ENCODE results near the gene PDGFRB.

PDGFRB gene

DNA sequence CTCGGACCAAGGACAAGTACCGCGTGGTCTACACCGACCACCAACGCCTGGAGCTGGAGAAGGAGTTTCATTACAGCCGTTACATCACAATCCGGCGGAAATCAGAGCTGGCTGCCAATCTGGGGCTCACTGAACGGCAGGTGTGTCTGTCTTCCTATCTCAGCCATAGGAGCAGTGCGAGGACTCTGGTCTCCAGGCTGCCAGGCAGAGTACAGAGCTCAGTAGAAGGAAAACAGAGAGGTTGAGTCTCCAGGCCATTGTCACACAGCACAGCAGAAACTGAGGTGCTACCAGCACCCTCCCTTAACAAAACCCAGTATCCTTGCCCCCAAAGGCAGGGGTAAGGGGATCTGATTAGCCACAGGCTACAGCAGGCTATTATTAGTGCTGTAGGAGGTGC, 27.1 kb upstream of the PDGFRB start:
- in situ Hi-C loops (cut with HindIII; ENCODE audit: low sequenced_read_pairs), result no loop called here

DNA sequence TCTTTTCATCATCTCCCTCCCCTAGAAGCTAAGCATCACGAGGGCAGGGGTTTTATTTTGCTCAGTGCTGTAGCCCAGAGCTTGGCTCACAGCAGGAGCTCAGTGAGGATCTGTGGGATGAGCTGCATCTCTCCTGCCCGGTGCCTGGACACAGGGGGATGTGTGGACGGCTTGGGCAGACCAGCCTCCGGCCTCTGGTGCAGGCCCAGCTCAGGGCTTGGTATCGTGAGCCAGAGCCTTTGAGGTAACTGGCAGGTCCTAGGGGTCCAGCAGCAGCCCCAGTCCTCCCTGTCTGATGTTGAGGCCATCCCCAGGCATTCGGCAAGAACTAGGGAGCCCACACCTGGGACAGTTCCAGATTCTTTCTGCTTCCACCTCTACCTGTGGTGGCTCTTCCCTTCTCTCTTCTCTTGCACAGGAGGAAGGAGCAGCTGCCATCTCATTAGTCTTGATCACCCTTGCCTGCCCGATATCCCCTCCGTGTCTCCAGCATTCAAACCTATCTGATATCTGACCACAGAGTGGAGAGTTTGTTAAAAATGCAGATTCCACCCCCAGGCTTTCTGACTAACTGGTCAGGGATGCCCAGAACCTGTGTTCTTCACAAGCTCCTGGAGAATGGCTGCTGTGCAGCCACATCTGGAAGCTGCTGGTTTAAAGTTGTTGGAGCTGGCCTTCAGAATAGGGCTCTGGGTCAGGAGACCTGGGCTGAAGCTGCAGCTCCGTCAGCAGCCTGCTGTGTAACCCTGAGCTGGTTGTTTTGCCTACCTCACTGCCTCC, 26.3 kb upstream of the PDGFRB start:
- in situ Hi-C loops (cut with HindIII; ENCODE audit: low sequenced_read_pairs), result no loop called here

DNA sequence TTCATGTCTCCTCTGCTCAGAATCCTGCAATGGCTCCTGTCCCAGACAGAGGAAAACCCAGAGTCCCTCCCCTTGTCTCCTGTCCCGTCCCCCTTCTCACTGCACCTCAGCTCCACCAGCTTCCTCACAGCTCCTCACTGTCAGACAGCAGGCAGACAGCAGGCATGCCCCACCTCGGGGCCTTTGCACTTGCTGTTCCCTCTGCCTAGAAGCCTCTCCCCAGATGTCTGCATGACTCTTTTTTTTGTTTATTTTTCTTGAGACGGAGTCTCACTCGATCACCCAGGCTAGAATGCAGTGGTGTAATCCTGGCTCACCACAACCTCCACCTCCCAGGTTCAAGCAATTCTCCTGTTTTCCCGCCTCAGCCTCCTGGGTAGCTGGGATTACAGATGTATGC, 25.4 kb upstream of the PDGFRB start:
- in situ Hi-C loops (cut with HindIII; ENCODE audit: low sequenced_read_pairs), result no loop called here

DNA sequence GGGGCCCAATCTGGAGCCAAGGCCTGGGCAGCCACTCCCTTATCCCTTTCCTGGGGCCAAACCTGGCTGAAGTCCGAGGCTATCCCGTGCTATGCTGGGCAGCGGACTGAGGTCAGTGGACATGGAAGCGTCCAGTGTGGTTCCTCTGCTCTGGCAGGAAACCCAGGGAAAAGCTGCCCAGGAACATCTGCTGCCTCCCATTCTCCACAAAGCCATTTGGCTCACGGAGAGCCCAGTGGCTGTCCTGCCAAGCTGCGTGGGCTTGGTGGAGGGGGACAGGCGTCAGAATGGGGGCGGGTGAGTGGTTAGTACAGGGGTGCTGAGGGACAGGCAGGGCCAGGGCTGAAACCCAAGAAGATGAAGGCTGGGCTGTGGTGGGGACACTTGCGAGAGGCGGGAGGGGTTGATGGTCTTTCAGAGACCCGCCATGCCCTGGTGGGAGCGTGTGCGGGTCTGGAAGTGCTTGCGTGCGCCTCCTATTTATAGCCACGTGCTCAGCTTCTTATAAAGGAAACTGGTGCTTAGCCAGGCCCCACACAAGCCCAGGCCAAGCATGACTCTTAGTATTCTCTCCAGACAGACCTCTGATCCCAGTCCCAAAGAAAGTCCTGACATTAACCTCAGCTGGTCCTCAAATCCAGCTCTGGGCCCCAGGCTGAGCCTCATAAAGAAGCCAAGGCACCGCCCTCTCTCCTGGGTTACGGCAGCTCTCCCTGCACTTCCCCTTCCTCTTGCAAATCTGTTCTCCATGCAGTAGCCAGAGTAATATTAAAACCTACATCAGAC, 24.8 kb upstream of the PDGFRB start:
- in situ Hi-C loops (cut with HindIII; ENCODE audit: low sequenced_read_pairs), result no loop called here

DNA sequence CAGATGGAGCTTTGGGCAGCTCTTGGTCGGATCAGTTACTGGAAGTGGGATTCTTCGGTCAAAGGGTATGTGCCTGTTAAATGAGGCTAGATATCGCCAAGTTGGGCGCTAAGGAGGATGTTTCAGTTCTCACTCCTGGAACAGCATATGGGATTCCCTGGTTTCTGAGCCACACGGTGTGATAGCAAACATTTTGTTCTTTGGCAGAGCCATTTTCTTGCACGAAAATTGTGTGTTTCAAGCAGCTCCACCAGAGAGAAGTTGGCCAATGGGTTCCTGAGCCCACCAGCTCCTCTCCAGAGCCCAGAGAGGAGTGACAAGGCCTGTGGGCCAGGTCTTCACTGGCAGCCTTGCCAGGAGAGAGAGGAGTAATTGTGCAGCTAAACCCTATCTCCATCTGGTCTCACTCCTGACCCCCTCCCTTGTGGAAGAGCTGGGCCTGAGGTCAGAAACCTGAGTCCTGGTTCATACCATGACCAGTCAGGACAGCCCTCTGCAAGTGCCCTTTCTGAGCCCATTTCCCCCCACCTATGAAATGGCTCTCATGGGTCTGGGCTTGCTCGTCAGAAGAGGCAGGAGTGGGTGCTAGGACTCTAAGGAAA, 23.5 kb upstream of the PDGFRB start:
- in situ Hi-C loops (cut with HindIII; ENCODE audit: low sequenced_read_pairs), result no loop called here

DNA sequence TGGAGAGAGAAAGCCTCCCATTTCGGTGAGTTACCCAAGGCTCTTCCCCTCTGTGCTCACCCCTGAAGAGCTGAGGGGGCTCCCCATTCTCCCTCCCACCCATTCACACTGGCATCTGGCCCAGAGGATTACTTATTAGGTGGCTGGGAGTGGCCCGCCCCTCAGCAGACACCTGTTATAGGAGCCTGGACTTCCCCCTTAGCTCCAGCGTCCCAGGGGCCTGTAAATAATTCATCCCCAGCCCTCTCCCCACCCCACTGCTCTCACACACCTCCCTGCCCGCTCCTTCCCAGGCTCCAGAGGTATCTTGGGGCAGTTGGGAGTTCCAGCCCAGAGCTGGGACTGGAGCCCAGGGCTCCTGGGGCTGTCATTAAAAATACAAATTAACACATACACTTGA, 22.6 kb upstream of the PDGFRB start:
- in situ Hi-C loops (cut with HindIII; ENCODE audit: low sequenced_read_pairs), result no loop called here

DNA sequence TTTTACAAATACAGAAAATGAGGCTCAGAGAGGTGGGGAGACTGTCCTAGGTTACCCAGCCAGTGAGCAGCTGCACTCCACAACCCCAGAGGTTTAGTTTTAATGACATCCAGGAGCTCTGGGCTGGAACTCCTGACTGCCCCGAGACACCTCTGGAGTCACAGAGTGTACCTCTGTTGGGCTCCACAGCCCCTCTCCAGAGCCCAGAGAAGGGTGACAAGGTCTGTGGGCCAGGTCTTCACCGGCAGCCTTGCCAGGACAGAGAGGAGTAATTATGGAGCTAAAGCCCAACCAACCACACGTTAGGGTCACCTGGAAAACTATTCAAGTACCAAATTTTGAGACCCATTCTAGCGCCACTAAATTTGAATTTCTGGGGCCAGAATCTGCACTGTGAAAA, 22.1 kb upstream of the PDGFRB start:
- in situ Hi-C loops (cut with HindIII; ENCODE audit: low sequenced_read_pairs), result no loop called here

DNA sequence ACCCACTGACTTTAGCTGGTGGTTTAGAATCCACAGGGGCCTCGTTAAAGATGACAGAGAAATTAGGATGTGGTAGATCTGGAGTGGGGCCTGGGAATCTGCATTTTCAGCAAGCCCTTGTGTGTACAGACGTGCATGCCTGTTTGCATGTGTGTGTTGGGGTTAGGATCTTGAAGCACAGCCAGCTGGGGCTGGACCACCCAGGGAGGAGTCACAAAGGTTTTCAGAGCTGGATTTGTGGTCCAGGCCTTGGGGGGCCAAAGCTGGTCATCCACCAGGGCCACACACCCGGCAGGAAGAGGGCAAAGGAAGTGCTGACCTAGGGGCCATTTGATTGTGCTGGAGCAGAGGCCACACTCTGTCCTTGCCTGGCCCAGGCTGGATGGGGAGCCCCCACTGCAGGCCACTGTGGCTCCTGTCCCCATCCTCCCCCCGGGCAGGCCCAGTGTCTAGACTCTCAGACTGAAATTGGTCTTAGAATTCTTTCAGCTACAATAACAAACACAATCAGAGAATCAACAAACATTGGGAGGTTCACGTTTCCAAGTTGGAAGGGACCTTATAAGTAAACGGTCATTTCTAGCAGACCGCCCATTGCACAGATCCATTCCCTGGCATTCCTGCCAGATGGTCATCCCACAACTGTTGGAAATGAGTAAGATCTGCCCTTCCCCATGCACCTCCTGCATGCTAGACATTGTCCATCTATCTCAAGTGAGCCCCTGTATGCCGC, 21.3 kb upstream of the PDGFRB start:
- in situ Hi-C loops (cut with HindIII; ENCODE audit: low sequenced_read_pairs), result no loop called here

DNA sequence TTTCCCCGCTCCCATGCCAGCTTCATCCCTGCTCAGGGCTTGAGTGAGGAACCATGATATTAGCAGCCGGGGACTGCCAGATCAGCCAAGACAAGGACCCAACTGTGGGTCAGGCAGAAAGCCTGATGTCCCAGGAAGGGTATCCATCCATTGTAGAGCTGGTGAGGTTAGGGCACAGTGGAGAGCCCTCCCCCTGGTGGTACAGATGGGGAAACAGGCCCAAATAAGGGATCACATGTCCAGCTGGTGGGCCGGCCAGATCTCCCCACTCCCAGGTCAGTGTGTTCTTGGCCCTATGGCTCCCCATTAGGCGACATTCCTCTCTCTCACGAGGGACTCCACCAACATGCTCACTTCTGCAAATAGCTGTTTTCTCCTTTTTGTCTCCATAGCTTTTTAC, 19.9 kb upstream of the PDGFRB start:
- in situ Hi-C loops (cut with HindIII; ENCODE audit: low sequenced_read_pairs), result no loop called here

DNA sequence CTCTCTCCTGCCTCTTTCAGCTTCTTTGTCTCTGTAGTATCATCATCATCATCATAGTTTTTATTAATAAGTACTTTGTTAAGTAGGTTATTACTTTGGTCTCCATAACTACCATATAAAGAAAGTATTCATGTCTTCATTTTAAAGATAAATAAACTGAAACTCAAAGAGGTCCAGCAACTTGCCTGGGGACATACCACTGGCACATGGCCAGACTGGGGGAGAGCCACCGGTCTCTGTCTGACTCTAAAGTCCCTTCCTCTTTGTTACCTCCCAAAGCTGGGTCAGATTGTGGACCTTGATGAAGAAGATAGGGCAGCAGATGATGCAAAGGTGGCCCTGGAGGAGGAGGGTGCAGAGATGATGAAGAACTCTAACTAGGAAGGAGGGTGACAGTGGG, 19.4 kb upstream of the PDGFRB start:
- in situ Hi-C loops (cut with HindIII; ENCODE audit: low sequenced_read_pairs), result no loop called here

DNA sequence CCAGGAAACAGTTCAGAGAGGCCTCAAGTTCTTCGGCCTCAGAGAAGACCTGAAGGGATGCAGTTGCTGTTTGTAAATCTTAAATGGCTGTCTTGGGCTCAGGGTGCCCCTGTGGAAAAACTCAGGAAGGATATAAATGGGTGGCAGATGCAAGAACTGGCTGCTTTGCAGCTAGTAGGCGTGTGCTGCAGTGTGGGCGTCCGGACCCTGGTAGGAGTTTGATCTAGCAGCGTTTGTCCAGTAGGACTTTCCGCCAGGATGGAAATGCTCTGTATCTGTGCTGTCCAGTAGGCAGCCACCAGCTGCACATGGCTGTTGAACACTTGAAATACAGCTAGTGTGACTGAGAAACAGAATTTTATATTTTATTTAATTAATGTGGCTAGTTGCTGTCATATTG, 18.6 kb upstream of the PDGFRB start:
- in situ Hi-C loops (cut with HindIII; ENCODE audit: low sequenced_read_pairs), result no loop called here

DNA sequence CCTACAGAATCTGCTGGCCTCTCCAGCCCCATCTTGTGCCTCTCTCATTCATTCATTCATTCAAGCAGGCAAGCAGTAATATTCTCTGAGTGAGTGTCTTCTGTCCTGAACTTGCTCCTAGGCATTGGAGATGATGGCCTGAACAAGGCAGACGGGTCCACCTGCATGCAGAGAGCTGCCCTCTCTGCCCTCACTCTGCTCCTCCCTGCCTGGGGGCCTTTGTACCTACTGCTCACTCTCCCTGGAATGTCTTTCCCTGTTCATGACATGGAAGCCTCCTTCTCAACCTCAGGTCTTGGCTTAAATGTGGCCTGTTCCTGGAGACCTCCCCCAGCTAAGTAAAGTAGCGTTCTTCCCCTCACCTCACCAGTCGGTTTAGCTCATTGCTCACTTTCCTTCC, 17.5 kb upstream of the PDGFRB start:
- in situ Hi-C loops (cut with HindIII; ENCODE audit: low sequenced_read_pairs), result no loop called here

DNA sequence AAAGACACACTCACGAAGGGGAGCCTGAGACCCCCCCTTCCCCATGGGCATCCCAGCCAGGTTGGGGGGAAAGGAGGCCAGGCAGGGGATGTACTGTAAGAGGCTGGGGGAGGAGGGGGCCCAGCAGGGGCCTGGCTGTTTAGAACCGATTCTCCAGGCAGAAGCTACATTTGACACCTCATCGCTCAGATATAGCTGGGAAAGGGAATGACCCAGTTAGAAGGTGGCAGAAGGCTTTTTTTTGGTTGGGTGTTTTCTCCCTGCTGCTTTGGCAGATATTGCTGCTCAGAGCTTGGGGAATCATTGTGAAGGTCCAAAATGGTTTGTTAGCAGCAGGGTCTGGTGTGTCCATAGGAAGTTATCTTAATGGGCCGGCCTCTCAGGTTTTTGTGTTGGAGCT, 16.9 kb upstream of the PDGFRB start:
- in situ Hi-C loops (cut with HindIII; ENCODE audit: low sequenced_read_pairs), result no loop called here

DNA sequence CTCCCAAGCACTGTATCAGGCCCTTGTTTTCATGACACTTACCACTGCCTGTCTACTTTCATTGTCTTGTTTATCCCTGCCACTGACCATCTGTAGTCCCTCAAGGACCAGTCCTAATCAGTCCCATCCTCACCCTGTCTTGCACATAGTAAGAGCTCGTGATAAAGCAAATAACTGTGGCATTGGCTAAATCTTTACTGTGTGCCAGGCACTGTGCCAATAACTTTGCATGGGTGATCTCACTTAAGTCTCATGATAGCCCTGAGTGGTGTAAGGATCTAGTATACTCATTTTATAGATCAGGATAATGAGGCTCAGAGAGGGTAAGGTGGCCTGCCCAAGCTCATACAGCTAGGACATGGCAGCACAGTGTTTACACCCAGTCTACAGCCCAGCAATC, 16.5 kb upstream of the PDGFRB start:
- in situ Hi-C loops (cut with HindIII; ENCODE audit: low sequenced_read_pairs), result no loop called here

DNA sequence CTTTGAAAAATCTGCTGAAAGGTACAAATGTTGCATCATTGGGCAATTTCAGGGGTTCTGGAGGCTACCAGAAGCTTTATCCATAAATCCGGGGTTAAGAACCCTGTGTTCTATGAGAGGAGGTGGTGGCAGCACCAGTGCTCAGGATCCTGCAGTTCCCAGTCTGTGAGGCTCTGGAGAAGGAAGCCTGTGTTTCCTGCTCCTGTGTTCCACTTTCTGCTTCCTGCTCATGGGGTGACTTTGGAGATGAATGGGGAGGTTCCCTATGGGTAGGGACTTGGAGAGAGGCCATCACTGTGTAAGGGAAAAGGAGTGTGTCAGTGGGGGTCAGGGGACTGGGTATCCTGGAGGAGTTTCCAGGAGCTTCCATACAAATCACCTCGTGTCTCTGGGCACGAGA, 13.2 kb upstream of the PDGFRB start:
- in situ Hi-C loops (cut with HindIII; ENCODE audit: low sequenced_read_pairs), result no loop called here

DNA sequence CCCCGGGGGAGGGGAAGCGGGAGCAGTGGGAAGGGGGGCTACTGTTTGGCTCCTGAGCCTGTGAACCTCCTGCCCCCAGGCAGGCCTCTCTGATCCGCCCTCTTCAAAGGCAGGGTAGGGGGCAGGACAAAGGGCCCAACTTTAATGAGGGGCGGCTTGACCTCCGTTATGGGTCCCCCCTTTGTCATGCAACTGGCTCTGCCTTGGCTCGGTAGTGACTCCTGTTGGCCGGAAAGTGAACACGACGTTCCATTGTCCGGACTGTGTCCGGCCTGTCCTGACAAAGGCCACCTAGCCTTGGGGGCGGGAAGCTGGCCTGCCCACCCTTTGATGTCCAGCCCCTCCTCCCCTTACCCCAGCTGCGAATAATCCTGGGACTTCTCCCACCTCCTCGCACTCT, 12.3 kb upstream of the PDGFRB start:
- in situ Hi-C loops (cut with HindIII; ENCODE audit: low sequenced_read_pairs), result no loop called here

DNA sequence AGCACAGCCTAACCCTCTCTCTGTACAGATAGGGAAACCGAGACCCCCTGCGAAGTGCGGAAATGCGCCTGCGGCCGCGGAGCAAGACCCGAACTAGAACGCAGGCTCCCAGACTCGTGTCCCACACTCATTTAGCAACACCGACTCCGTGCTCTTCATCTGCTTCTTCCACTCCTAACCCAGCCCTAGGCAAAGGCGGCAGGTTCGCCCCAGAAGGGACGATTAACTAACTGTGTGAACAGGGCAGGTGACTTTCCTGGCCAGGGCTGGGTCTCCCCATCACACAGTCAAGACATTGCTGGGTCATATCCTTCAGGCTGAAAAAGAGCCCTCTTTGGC, 11.8 kb upstream of the PDGFRB start:
- in situ Hi-C loops (cut with HindIII; ENCODE audit: low sequenced_read_pairs), result no loop called here

DNA sequence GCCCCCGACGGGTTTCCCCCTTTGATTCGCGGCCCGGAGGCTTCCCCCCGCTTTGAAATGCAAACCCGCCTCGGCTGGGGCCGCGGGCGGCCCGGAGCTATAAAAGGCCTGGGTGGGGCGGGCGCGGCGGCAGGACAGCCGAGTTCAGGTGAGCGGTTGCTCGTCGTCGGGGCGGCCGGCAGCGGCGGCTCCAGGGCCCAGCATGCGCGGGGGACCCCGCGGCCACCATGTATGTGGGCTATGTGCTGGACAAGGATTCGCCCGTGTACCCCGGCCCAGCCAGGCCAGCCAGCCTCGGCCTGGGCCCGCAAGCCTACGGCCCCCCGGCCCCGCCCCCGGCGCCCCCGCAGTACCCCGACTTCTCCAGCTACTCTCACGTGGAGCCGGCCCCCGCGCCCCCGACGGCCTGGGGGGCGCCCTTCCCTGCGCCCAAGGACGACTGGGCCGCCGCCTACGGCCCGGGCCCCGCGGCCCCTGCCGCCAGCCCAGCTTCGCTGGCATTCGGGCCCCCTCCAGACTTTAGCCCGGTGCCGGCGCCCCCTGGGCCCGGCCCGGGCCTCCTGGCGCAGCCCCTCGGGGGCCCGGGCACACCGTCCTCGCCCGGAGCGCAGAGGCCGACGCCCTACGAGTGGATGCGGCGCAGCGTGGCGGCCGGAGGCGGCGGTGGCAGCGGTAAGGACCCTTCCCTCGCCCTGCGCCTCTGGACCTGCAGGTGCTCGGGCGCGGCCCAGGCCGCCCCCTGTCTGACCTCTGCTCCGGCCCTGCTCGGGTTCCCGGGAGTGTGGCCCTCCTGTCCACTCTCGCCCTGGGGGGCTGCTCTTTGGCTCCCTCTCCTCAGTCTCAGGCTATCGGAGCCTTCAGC, 11.2 kb upstream of the PDGFRB start, which contains the start of gene CDX1:
TSS of gene CDX1 (plus strand) at position 129 of the 862 bp plus-strand sequence. CDS start at position 228, 99 bp downstream.
- in situ Hi-C loops (cut with HindIII; ENCODE audit: low sequenced_read_pairs), result no loop called here

DNA sequence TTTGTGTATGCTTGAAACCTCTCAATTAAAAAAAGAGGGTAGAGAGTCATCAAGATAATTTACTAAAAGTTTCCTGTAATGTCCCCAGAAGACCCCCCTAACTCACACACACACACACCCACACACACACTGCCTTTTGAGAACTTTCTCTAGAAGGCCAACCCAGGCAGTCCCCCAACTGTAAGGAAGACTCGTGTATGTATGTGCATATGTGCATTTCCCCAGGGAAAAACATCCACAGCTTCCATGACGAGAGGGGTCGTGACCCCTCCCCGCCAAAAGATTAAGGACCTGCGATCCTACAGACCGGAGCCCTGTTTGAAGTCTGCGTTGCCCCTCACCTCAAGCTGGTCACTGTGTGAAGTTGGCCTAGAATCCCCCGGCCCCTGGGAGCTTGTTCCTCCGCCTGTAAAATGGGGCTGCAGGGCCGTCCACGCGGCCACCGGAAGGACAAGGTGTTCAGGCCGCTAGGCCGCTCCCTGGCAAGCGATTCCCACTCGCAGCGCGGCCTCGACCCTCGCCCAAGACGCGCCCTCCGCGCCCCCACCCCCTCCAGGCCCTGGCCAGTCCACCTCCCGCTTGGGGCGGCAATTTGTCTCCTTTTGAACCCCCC, 10.5 kb upstream of the PDGFRB start:
- in situ Hi-C loops (cut with HindIII; ENCODE audit: low sequenced_read_pairs), result no loop called here
